Measurements from ENCODE around the gene S100A2.

GRCh38 chr1:153546796-153547559 lies 18.7 kb downstream of the S100A2 start:
- TF ChIP-seq CTCF (IDR thresholded peaks at IDR 0.05 in 4 of 5, conservative IDR thresholded peaks at IDR 0.05 in 1 of 5), result no peak
- TF ChIP-seq POLR2A (IDR thresholded peaks at IDR 0.05), result no peak
